Transverse colon (tissue), 3 donors: ENCODE data around the gene PRPF19.

Source experiments
- EP300 ChIP-seq: sonication (generic); formaldehyde crosslinking; IDR thresholded peaks from one replicate; pipeline ENCODE4 v1.6.1; 2017; ENCODE audit warnings: antibody characterized with exemption, low read depth
- POLR2A ChIP-seq: fragments of 450-650 bp; IDR thresholded peaks from one replicate; pipeline ENCODE4 v1.6.1; 2016; ENCODE audit warnings: antibody characterized with exemption, mild to moderate bottlenecking, moderate library complexity
- TF ChIP-seq, protein P1 (sequence below), 5 experiments: fragments of 200-600 bp in 3 of 5; fragments of 450-650 bp in 2 of 5; sonication (generic) in 3 of 5; IDR thresholded peaks; 1 replicate in 2 of 5; 2 replicates in 3 of 5; pipeline ENCODE4 v1.5.1; 2016 to 2017; ENCODE audit warnings: antibody characterized with exemption in 5 of 5, inconsistent platforms in 3 of 5, mild to moderate bottlenecking in 2 of 5, moderate library complexity in 1 of 5

DNA sequence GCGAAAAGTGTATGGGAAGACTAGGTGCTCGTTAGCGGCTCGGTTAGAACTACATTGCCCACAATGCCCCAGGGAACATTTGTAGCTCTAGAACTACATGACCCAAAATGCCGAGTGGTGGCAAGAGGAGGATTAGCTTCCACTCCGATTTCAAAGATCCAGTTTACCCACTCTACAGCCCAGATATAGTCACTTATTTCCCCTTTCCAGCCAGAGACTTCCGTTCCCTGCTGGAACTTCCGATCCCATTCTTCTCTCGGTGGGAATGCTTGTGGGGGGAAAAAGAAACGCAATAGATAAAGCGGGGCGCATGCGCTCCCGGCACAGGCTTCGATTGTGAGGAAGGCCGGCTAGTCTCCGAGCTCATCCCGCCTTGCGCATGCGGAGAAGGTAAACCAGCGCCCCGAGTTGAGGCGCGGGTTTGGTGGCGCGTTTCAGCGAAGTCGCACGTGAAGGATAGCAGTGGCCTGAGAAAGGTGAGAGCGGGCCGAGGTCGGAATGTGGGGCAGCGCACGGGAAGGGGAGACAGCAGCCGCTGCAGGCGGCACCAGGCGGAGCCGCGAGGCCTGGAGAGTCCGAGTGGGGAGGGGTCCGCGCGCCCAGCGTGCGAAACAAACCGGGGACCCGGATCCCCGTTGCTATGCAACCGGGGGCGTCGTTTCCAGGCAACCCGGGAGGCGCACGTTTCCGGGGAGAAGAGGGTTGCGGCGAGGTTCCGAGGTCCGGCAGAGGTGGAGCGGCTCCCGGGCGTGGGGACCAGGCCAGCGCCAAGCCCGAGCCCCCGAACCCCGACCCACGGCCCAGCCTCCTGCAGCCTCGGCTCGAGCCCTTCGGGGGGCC lies 7.6 kb upstream of the PRPF19 start, which contains the start of gene TMEM109:
- TF ChIP-seq, protein P1, sequence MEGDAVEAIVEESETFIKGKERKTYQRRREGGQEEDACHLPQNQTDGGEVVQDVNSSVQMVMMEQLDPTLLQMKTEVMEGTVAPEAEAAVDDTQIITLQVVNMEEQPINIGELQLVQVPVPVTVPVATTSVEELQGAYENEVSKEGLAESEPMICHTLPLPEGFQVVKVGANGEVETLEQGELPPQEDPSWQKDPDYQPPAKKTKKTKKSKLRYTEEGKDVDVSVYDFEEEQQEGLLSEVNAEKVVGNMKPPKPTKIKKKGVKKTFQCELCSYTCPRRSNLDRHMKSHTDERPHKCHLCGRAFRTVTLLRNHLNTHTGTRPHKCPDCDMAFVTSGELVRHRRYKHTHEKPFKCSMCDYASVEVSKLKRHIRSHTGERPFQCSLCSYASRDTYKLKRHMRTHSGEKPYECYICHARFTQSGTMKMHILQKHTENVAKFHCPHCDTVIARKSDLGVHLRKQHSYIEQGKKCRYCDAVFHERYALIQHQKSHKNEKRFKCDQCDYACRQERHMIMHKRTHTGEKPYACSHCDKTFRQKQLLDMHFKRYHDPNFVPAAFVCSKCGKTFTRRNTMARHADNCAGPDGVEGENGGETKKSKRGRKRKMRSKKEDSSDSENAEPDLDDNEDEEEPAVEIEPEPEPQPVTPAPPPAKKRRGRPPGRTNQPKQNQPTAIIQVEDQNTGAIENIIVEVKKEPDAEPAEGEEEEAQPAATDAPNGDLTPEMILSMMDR (IDR thresholded peaks at IDR 0.05), result peak in 2 of 5 experiments; percentile 24 to 40
- peak; percentile 51 for TF ChIP-seq POLR2A
- no peak for TF ChIP-seq EP300
